Breast epithelium (tissue), 4 donors: ENCODE measurements around the gene CCDC80. TPM values are rescaled to one million over a fixed set of nuclear protein-coding genes. Genes with fewer than 3 reads are reported as not detected.

ENCODE experiments used
- DNase-seq, 2 donors: peaks; one replicate each; pipeline ENCODE4 v3.0.0-alpha.2; 2019; ENCODE audit warnings: low spot score in 2 of 2
- H3K27ac ChIP-seq, 2 donors: fragments of 200-600 bp; sonication (generic) in 1 of 2; one replicate each; pipeline ENCODE4 v1.5.1; 2016 to 2019; ENCODE audit warnings: mild to moderate bottlenecking in 1 of 2
- H3K27me3 ChIP-seq, 2 donors: fragments of 200-600 bp; sonication (generic) in 1 of 2; one replicate each; pipeline versions ENCODE4 v1.5.1 to v1.6.0; 2017 to 2019; ENCODE audit warnings: control low read depth in 1 of 2, mild to moderate bottlenecking in 1 of 2
- H3K36me3 ChIP-seq: fragments of 200-600 bp; one replicate; pipeline ENCODE4 v1.5.1; 2019
- H3K4me1 ChIP-seq, 2 donors: fragments of 200-600 bp; sonication (generic); one replicate each; pipeline ENCODE4 v1.5.1; 2016 to 2019; ENCODE audit warnings: control low read depth in 1 of 2
- H3K4me3 ChIP-seq, 3 donors: fragments of 200-600 bp; sonication (generic); 1 replicate in 2 of 3; 2 replicates in 1 of 3; pipeline ENCODE4 v1.5.1; 2016 to 2019; ENCODE audit warnings: mild to moderate bottlenecking in 3 of 3, moderate library complexity in 2 of 3
- H3K9me3 ChIP-seq, 2 donors: fragments of 200-600 bp; sonication (generic) in 1 of 2; one replicate each; pipeline ENCODE4 v1.5.1; 2016 to 2019; ENCODE audit warnings: control low read depth in 1 of 2
- POLR2A ChIP-seq: fragments of 450-650 bp; IDR thresholded peaks from one replicate; pipeline ENCODE4 v1.6.1; 2016; ENCODE audit warnings: antibody characterized with exemption, mild to moderate bottlenecking, moderate library complexity
- POLR2AphosphoS5 ChIP-seq, 3 donors: sonication (generic); formaldehyde crosslinking; IDR thresholded peaks; one replicate each; pipeline ENCODE4 v1.6.1; 2017; ENCODE audit warnings: antibody characterized with exemption in 3 of 3
- intact Hi-C: fragments of 100-400 bp; cut with DNase I; formaldehyde crosslinking; loops from one replicate; pipeline ENCODE4 v1.15.1; 2023; ENCODE audit warnings: low total_unique reads
- total RNA-seq, 3 donors: library from RNA; depleted of rRNA; stranded (reverse); fragments of >200 nt; gene quantifications; one replicate each; pipeline ENCODE4 v1.1.0, GENCODE V29; 2016
- TF ChIP-seq, protein P1 (sequence below), 3 donors: fragments of 450-650 bp; IDR thresholded peaks; one replicate each; pipeline ENCODE4 v1.5.1; 2016 to 2017; ENCODE audit warnings: antibody characterized with exemption in 3 of 3, mild to moderate bottlenecking in 3 of 3, moderate library complexity in 3 of 3

Gene CCDC80
- total RNA-seq, 3 donors from 2014 or later: 38.7 to 430 (median 42.0) TPM

DNA sequence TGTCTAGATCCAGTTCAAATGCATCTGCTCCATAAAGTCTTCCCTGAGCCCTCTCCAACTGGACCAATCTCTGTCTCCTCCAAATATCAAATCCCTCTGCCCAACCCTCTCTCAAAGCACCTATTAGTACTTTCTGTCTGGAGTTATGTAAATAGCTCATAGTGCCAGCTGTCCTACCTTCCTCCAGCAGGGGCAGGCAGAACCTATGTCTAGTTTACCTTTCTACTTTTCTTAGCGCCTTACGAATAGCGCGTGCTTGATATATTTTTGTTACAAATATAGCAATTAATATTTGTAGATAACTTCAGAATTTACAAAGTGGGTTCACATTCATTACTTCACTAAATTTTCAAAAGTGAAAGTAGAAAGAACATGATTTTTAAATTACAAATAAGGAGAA, 14.0 kb upstream of the CCDC80 start:
- TF ChIP-seq POLR2A: no peak
- TF ChIP-seq POLR2AphosphoS5 (IDR thresholded peaks at IDR 0.05): no peak
- TF ChIP-seq, protein P1, sequence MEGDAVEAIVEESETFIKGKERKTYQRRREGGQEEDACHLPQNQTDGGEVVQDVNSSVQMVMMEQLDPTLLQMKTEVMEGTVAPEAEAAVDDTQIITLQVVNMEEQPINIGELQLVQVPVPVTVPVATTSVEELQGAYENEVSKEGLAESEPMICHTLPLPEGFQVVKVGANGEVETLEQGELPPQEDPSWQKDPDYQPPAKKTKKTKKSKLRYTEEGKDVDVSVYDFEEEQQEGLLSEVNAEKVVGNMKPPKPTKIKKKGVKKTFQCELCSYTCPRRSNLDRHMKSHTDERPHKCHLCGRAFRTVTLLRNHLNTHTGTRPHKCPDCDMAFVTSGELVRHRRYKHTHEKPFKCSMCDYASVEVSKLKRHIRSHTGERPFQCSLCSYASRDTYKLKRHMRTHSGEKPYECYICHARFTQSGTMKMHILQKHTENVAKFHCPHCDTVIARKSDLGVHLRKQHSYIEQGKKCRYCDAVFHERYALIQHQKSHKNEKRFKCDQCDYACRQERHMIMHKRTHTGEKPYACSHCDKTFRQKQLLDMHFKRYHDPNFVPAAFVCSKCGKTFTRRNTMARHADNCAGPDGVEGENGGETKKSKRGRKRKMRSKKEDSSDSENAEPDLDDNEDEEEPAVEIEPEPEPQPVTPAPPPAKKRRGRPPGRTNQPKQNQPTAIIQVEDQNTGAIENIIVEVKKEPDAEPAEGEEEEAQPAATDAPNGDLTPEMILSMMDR (IDR thresholded peaks at IDR 0.05): no peak
- Histone ChIP-seq H3K4me1 (no peaks in the 10 kb centered on the region), H3K36me3 (no peaks in the 10 kb centered on the region), H3K9me3 (no peaks in the 10 kb centered on the region), H3K27me3 (no peaks in the 10 kb centered on the region), H3K4me3 (no peak overlapping the region), H3K27ac (no peak overlapping the region)
- no peak for DNase-seq
- intact Hi-C loops: no loop called here

DNA sequence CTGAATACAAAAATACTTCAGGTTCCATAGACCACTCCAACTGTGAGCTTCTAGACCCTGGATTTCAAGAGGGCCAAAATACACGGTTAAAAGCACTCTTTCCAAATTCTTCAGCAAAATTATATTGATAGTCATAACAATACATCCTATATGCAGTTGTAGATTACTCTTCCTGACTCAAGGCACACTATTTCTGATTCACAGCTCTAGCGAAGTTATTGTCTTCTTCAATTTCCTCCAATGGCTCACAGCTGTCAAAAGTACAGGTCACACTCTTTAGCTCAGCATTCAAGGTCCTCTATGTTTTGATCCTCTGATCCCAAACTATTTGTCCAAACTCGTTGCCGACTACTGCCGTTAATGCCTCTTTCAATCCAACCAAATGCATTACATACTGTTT, 13.5 kb upstream of the CCDC80 start:
- Histone ChIP-seq H3K36me3 (no peaks in the 10 kb centered on the region), H3K27ac (no peak overlapping the region), H3K4me1 (no peaks in the 10 kb centered on the region), H3K27me3 (no peaks in the 10 kb centered on the region), H3K4me3 (no peak overlapping the region), H3K9me3 (no peaks in the 10 kb centered on the region)
- no peak for DNase-seq
- TF ChIP-seq, protein P1 (IDR thresholded peaks at IDR 0.05): no peak
- TF ChIP-seq POLR2A (no peak), POLR2AphosphoS5 (IDR thresholded peaks at IDR 0.05) (no peak)
- intact Hi-C loops: no loop called here

DNA sequence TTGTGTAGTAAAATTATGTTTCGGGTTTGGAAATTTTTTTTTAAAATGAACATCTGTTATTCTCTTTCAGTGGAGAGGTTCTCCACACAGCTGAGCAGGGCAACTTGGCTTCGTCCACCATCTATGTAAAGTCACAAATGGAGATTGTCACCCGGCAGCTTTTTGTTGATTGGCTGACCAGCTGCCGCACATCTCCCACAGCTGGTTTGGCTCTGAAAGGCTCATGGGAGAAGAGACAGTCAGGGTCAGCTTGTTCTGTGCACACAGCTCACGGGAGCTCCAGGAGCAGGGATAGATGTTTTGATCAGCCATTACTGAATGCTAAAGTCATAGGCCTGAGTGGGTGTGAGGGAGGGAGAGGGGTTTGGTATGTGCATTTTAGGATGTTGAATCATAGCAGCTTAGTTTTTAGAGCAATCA, 12.9 kb upstream of the CCDC80 start:
- H3K27me3 ChIP-seq: no peaks in the 10 kb centered on the region
- H3K36me3 ChIP-seq: no peaks in the 10 kb centered on the region
- no peaks in the 10 kb centered on the region for H3K4me1 ChIP-seq
- H3K4me3 ChIP-seq: no peak overlapping the region
- no peak for DNase-seq
- H3K9me3 ChIP-seq: no peaks in the 10 kb centered on the region
- no peak for TF ChIP-seq POLR2AphosphoS5 (IDR thresholded peaks at IDR 0.05)
- TF ChIP-seq POLR2A: no peak
- TF ChIP-seq, protein P1 (IDR thresholded peaks at IDR 0.05): no peak
- intact Hi-C loops: no loop called here
- no peak overlapping the region for H3K27ac ChIP-seq

DNA sequence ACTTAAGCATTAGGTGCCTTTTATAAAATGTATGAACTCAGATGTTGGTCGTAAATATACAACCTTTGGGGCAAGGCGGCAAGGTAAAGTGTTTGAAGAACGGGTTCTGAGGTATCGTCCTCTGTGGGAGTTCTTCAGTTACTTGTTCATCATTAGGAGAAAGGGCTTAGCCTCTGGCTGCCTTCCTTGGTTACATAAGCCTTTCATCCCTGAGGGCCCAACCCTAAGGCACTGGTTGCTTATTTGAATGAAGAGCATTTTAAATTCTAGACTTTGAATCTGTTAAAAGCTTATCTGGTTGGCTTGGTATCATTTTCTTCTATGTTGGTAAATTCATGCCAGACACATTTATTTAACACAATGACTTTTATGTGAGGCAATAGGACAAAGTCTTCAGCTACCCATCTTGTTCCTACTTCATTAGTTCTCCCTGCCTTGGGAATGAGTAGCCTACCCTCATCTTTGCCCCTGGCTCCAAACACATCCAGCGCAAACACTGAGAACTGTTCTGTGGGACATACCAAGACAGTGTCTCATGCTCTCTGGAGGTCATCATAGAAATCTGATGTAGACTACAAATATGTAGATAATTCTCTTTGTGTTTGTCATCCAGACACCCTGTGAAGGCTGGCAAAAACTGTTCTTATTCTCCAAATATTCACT, 12.4 kb upstream of the CCDC80 start:
- Histone ChIP-seq H3K27ac (peak overlapping the region in 1 of 2 donors; percentile 8), H3K9me3 (no peaks in the 10 kb centered on the region), H3K4me1 (no peaks in the 10 kb centered on the region), H3K4me3 (no peak overlapping the region), H3K27me3 (no peaks in the 10 kb centered on the region), H3K36me3 (no peaks in the 10 kb centered on the region)
- TF ChIP-seq POLR2AphosphoS5 (IDR thresholded peaks at IDR 0.05): no peak
- TF ChIP-seq, protein P1 (IDR thresholded peaks at IDR 0.05): no peak
- no peak for TF ChIP-seq POLR2A
- intact Hi-C loops: no loop called here
- no peak for DNase-seq

DNA sequence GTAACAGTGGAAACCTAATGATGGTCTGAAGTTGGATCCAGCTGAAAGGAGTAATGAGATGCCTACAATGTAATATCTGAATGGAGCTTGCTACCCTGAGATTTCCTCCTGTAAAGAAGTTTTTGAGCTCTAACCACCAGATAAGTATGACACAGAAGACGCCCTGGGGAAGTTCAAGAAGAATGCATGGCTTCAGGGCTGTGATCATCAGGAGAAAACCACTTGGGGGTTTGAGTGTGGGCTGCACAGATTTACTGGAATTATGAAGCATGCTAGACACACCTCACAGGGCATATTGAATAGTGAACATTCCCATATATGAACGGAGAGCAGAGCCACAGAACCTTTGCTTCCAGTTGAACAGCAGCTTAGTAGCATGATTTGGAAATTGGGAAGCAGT, 10.6 kb upstream of the CCDC80 start:
- H3K9me3 ChIP-seq: no peaks in the 10 kb centered on the region
- H3K36me3 ChIP-seq: no peaks in the 10 kb centered on the region
- H3K27ac ChIP-seq: no peak overlapping the region
- TF ChIP-seq POLR2AphosphoS5 (IDR thresholded peaks at IDR 0.05) (no peak), POLR2A (no peak)
- H3K4me3 ChIP-seq: no peak overlapping the region
- no peaks in the 10 kb centered on the region for H3K4me1 ChIP-seq
- intact Hi-C loops: no loop called here
- no peaks in the 10 kb centered on the region for H3K27me3 ChIP-seq
- DNase-seq: no peak
